HL-60 (cell line): ENCODE data around the gene ENTPD2.
"Not testable (repeated sequence)": the region's sequence is repeated elsewhere in the genome, so short reads cannot be mapped to it uniquely, and the experiment has no call there.

ENCODE experiments used
- DNase-seq, 2 experiments: peaks; one replicate each; pipeline ENCODE4 v3.0.0-alpha.2; 2010 to 2020; ENCODE audit warnings: low read depth in 1 of 2, low spot score in 1 of 2
- H3K27ac ChIP-seq: fragments of 250-450 bp; sonication (Bioruptor Pico); replicated peaks from 2 replicates; pipeline ENCODE4 v1.5.1; 2020; ENCODE audit warnings: mild to moderate bottlenecking, moderate library complexity
- H3K27me3 ChIP-seq: fragments of 250-450 bp; sonication (Bioruptor Pico); 2 replicates; pipeline ENCODE4 v1.5.1; 2021; ENCODE audit warnings: mild to moderate bottlenecking, moderate library complexity; ENCODE audit not compliant: insufficient read depth, poor library complexity, severe bottlenecking
- H3K4me3 ChIP-seq: replicated peaks from 2 replicates; pipeline ENCODE4 v1.5.1; 2011; ENCODE audit warnings: mild to moderate bottlenecking, control low read depth, low read length; ENCODE audit not compliant: insufficient read depth
- CTCF ChIP-seq: IDR thresholded peaks from one replicate; pipeline ENCODE4 v1.5.1; 2011; ENCODE audit warnings: low read length, control low read depth, inconsistent platforms; ENCODE audit not compliant: insufficient read depth
- GABPA ChIP-seq: IDR thresholded peaks from 2 replicates; pipeline ENCODE4 v1.6.1; 2012; ENCODE audit warnings: low read depth
- POLR2AphosphoS5 ChIP-seq: IDR thresholded peaks from 2 replicates; pipeline ENCODE4 v1.6.1; 2012; ENCODE audit warnings: low read depth
- REST ChIP-seq: IDR thresholded peaks from 2 replicates; pipeline ENCODE4 v1.6.1; 2012; ENCODE audit warnings: low read depth; ENCODE audit not compliant: insufficient replicate concordance
- SPI1 ChIP-seq: IDR thresholded peaks from 2 replicates; pipeline ENCODE4 v1.6.1; 2012; ENCODE audit warnings: low read depth, mild to moderate bottlenecking, borderline replicate concordance

ENTPD2 gene

DNA sequence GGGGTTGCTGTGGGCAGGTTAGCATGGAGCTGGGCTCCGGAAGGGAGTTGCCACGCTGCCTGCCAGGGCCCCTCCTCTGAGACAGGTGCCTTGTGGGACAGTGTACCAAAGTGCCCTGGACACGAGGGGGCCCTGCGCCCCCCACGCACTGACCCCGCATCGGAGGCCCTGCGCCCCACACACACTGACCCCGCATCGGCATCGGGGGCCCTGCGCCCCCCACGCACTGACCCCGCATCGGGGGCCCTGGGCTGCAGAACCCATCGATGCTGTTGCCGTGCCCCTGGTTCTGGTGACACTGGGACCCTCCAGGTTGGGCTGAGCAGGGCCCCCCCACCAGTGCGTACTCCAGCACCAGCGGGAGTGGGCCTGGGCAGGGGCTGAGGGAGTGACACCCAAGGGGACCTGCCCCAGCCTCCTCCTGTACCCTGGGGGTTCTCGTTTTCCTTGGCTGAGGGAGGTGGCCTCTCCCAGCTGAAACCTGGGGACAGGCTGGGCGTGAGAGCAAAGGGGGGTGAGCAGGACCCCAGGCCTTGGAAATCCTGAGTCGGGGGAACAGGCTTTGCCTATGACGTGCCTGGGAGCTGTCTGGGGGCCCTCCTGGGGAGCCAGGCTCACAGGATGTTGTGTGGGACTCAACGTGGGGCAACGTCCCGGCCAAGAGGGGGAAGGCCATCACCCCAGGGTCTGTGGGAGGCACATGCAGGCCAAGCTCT is 9.6 kb upstream of the ENTPD2 start:
- no peak overlapping the region for H3K27ac ChIP-seq
- no peak overlapping the region for H3K4me3 ChIP-seq
- DNase-seq = no peak
- TF ChIP-seq POLR2AphosphoS5 (no peak), REST (no peak)
- no peaks in the 10 kb centered on the region for H3K27me3 ChIP-seq

- H3K27ac ChIP-seq, H3K27me3 ChIP-seq, DNase-seq, H3K4me3 ChIP-seq: not testable (repeated sequence)
Observed at GRCh38 chr9:137062798-137063197, 8.9 kb upstream of the ENTPD2 start.

DNA sequence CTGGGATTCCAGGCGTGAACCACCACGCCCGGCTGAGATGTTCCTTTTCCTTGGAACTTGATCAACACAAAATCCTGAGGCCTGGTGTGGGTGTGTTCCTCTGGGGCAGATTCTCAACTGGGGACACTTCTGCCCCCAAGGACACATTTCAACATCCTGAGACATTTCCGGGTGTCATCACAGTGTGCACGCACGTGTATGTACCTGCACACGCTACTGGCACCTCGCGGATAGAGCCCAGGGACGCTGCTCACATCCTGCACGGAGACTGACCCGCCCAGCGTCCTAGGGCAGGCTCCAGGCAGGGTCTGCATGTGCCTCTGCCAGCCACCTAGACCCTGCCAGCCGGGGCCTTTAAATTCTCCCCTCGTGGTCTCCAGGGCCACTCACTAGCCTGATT is 8.5 kb upstream of the ENTPD2 start:
- Histone ChIP-seq H3K4me3 (no peak overlapping the region), H3K27ac (no peak overlapping the region), H3K27me3 (no peaks in the 10 kb centered on the region)
- DNase-seq = no peak
- no peak for TF ChIP-seq GABPA
- no peak for TF ChIP-seq POLR2AphosphoS5
- TF ChIP-seq SPI1 = no peak
- TF ChIP-seq REST = no peak
- TF ChIP-seq CTCF = no peak

DNA sequence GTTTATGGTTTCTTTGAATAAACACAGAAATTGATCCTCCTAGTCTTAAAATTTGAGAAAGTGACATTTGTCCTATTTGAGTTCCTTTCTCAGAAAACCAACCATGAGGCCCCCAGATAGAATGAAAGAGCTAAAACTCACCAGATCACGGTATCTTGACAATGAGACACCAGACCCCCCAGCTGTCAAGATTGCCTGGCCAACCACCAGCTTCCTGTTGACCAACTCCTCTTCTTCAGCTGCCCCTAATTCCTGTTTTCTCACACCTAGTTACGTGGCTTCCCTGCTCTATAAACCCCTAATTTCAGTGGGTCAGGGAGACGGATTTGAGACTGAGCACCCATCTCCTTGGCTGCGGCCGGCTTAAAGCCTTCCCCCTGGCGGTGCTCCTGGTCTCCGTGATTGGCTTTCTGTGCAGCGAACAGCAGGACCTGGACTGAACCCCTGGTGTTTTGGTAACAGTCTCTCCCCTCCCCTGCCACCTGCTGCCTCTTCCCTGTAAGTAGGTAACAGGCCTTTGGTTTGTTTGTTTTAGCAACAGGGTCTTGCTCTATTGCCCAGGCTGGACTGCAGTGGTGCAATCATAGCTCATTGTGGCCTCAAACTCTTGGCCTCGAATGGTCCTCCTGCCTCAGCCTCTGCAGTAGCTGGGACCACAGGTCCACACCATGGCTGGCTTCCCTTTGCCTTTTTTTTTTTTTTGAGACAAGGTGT is 4.8 kb upstream of the ENTPD2 start:
- DNase-seq = peak in 1 of 2 experiments; percentile 31
- H3K27ac ChIP-seq = peak overlapping the region; percentile 23; the same call in 1 of the 2 replicates
- H3K27me3 ChIP-seq = peaks cover 11% of the 10 kb centered on the region
- H3K4me3 ChIP-seq = no peak overlapping the region
- TF ChIP-seq POLR2AphosphoS5 (no peak), REST (no peak), CTCF (no peak), SPI1 (no peak), GABPA (no peak)
